Heart right ventricle (tissue), 16 donors: ENCODE data around the gene MYORG. TPM values are rescaled to one million over a fixed set of nuclear protein-coding genes. Genes with fewer than 3 reads are reported as not detected.

Experiments
- ATAC-seq, 8 donors: fragments of 200-7000 bp; cut with Tn5 transposase; one replicate each; pipeline ENCODE4 v1.9.1; 2020; ENCODE audit warnings: mild to moderate bottlenecking in 8 of 8, moderate library complexity in 8 of 8, moderate number of reproducible peaks in 1 of 8
- DNase-seq, 2 donors: peaks; one replicate each; pipeline ENCODE4 v3.0.0-alpha.2; 2020
- H3K27ac ChIP-seq, 10 donors: fragments of 200-600 bp; sonication (generic) in 2 of 10; one replicate each; pipeline versions ENCODE4 v1.5.0 to v1.8.0; 2020 to 2022; ENCODE audit warnings: mild to moderate bottlenecking in 3 of 10
- H3K27me3 ChIP-seq, 7 donors: fragments of 200-600 bp; one replicate each; pipeline ENCODE4 v1.8.0; 2021 to 2022; ENCODE audit warnings: mild to moderate bottlenecking in 2 of 7
- H3K36me3 ChIP-seq, 9 donors: fragments of 200-600 bp; sonication (generic) in 1 of 9; one replicate each; pipeline versions ENCODE4 v1.5.0 to v1.8.0; 2020 to 2022; ENCODE audit warnings: mild to moderate bottlenecking in 2 of 9
- H3K4me1 ChIP-seq, 9 donors: fragments of 200-600 bp; sonication (generic) in 1 of 9; one replicate each; pipeline versions ENCODE4 v1.5.0 to v1.8.0; 2020 to 2022; ENCODE audit warnings: mild to moderate bottlenecking in 4 of 9
- H3K4me3 ChIP-seq, 10 donors: fragments of 200-600 bp; sonication (generic) in 2 of 10; one replicate each; pipeline versions ENCODE4 v1.5.0 to v1.8.0; 2020 to 2022; ENCODE audit warnings: mild to moderate bottlenecking in 7 of 10, moderate library complexity in 2 of 10
- H3K9me3 ChIP-seq, 11 donors: fragments of 200-600 bp in 10 of 11; sonication (generic) in 2 of 11; one replicate each; pipeline versions ENCODE4 v1.5.0 to v1.8.0; 2013 to 2022; ENCODE audit warnings: mild to moderate bottlenecking in 2 of 11, control low read depth in 1 of 11, moderate library complexity in 1 of 11
- WGBS, 2 donors: extraction: QIAGEN DNeasy Blood & Tissue Kit; methylation state at CpG; one replicate each; pipeline ENCODE4 v1.1.7; 2013; ENCODE audit warnings: inconsistent platforms in 1 of 2; 5-methylcytosine and 5-hydroxymethylcytosine counted together
- intact Hi-C, 10 donors: fragments of 100-400 bp; cut with DNase I; formaldehyde crosslinking; loops; one replicate each; pipeline versions ENCODE4 v1.11.1 to v1.14.2; 2022
- long read RNA-seq, 3 donors: library from polyadenylated mRNA; unstranded; transcript quantifications; one replicate each; pipeline ENCODE4 v2.0.0, GENCODE V29; 2020 to 2021
- polyA plus RNA-seq, 2 donors: library from polyadenylated mRNA; stranded (reverse); fragments of 200-250 nt; gene quantifications; one replicate each; pipeline ENCODE4 v1.2.3, GENCODE V29; 2013
- total RNA-seq, 10 donors: library from RNA; stranded (reverse); fragmentation: NEBNext Ultra II Directional in 3 of 10; extraction: Animal tissue kit (Norgen Biotek cat#: 25700) in 3 of 10; gene quantifications; one replicate each; pipeline versions ENCODE4 v1.2.1 to v1.2.4, GENCODE V29; 2021 to 2023
- TF ChIP-seq, protein P1 (sequence below), 9 donors: fragments of 200-600 bp; sonication (generic) in 2 of 9; IDR thresholded peaks; one replicate each; pipeline versions ENCODE4 v1.5.0 to v1.8.0; 2021 to 2022; ENCODE audit warnings: antibody characterized with exemption in 9 of 9, mild to moderate bottlenecking in 5 of 9, moderate library complexity in 1 of 9
- donor health status: Arrhythmogenic right ventricular cardiomyopathy.
- donor health status: ischemic (EF 13 %, LVEDD 7.1; RV severe dilation, severe dysfunction).
- donor health status: healthy with polysubstance abuse.
- donor health status: DM: no; HTN: yes; CAD: no.
- donor health status: DM: no; HTN: no; CAD: no.
- donor health status: ischemic (EF 25% LVEDD 6.9; RV normal size, moderate dysfunction).
- donor health status: ischemic (EF 25% LVEDD 5.7; RV mildly dilated, moderate dysfunction).
- donor health status: healthy.
- donor health status: DM: yes; HTN: yes; CAD: no.
- donor health status: Ischemic cardiomyopathy.
- donor health status: ischemic (EF 35%, LVEDD 5.7; RV mildly dilated, moderate dysfunction).
- donor health status: nonischemic (EF 11% LVEDD 7.7; RV severe dilation, severe dysfunction).
- donor health status: DM: yes; HTN: yes; CAD: no.
- donor health status: PGD.
- donor health status: ischemic (EF 29% LVEDD 5.4; RV normal size, mild dysfunction).
- donor health status: nonischemic (EF 23%, LVEDD 6.1; RV moderate dilation, normal function).

MYORG gene
- total RNA-seq (1 to 10 TPM; 4.9 to 9.1 (median 7.1) TPM), polyA plus RNA-seq (1 to 10 TPM; 1.3 to 4.8 TPM)
- long read RNA-seq, donor 1, full-length matches to known transcripts = 2 of 10 reads
- long read RNA-seq, donor 1, partial matches to known transcripts = 0 of 10 reads
- long read RNA-seq, donor 1, other reads (novel, unspliced or antisense) = 8 of 10 reads
- long read RNA-seq, donor 2, full-length matches to known transcripts = 1 of 8 reads
- long read RNA-seq, donor 2, partial matches to known transcripts = 0 of 8 reads
- long read RNA-seq, donor 2, other reads (novel, unspliced or antisense) = 7 of 8 reads
- long read RNA-seq, donor 3, full-length matches to known transcripts = 2 of 18 reads
- long read RNA-seq, donor 3, partial matches to known transcripts = 0 of 18 reads
- long read RNA-seq, donor 3, other reads (novel, unspliced or antisense) = 16 of 18 reads

DNA sequence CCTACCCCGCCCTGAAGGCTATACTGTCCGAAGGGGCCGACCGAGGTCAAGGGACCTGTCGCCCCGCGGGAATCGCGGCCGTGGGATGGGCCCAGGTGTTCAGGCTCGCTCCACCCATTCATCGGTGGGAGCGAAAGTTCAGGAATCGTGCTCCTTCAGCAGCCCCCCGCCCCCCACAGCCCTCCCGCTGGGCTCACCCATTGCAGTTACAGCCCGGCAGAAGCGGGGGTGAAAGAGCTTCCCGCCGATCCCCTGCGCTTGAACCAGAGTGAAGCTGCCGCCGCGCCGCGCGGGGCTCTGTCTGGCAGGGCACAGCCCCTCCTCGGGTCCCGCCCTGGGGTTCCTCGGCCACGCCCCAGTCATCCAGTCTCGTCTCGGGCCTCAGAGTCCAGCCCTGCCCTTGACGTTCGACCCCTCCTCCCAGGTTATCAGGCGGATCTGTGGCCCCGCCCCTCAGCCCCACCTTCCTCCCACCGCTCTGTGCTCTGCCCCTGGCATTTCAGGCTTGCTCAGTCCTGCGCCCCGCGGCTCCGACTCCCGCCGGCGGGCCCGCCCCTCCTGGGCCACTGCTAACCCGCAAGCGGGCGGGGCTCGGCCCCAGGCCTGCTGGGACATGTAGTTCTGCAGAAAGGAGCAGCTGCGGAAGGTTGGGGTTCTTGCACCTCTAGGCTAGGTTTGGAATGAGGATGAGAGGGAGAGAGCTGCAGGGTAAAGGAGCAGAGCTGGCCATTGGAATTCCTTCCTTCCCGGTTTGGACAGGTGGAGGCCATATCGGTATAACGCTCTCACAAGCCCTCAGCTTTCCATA lies at the start of gene MYORG:
TSS of gene MYORG (minus strand) at position 303 of the 808 bp plus-strand sequence. CDS start 3,955 bp downstream, outside the sequence.
- 1% methylated on average over 53 to 54 of the region's 54 CpGs for WGBS, 2 donors
- Histone ChIP-seq H3K4me1 (peaks cover 6 to 53% (median 39%) of the 10 kb centered on the region in 9 donors), H3K9me3 (peaks cover 0 to 3% (median 0%) of the 10 kb centered on the region in 11 donors), H3K4me3 (peak within 1 kb of the TSS; percentile 55 to 92 (median 80)), H3K36me3 (peaks cover 0 to 9% (median 0%) of the 10 kb centered on the region in 9 donors), H3K27ac (peak within 1 kb of the TSS; percentile 35 to 88 (median 75)), H3K27me3 (peaks cover 0 to 7% (median 0%) of the 10 kb centered on the region in 7 donors)
- intact Hi-C loops = loop anchor here in 6 of 10 donors (1.0 to 10.0 kb wide), 5 partner anchors 44 to 249 kb away; partner anchors contain the start of genes DCAF12 (in 1 of the 6), KIF24 (in 1 of the 6) and NUDT2 (in 1 of the 6)
- DNase-seq = peak; percentile 92 to 94
- TF ChIP-seq, protein P1, sequence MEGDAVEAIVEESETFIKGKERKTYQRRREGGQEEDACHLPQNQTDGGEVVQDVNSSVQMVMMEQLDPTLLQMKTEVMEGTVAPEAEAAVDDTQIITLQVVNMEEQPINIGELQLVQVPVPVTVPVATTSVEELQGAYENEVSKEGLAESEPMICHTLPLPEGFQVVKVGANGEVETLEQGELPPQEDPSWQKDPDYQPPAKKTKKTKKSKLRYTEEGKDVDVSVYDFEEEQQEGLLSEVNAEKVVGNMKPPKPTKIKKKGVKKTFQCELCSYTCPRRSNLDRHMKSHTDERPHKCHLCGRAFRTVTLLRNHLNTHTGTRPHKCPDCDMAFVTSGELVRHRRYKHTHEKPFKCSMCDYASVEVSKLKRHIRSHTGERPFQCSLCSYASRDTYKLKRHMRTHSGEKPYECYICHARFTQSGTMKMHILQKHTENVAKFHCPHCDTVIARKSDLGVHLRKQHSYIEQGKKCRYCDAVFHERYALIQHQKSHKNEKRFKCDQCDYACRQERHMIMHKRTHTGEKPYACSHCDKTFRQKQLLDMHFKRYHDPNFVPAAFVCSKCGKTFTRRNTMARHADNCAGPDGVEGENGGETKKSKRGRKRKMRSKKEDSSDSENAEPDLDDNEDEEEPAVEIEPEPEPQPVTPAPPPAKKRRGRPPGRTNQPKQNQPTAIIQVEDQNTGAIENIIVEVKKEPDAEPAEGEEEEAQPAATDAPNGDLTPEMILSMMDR (IDR thresholded peaks at IDR 0.05) = no peak
- ATAC-seq = peak; percentile 77 to 89 (median 84)

DNA sequence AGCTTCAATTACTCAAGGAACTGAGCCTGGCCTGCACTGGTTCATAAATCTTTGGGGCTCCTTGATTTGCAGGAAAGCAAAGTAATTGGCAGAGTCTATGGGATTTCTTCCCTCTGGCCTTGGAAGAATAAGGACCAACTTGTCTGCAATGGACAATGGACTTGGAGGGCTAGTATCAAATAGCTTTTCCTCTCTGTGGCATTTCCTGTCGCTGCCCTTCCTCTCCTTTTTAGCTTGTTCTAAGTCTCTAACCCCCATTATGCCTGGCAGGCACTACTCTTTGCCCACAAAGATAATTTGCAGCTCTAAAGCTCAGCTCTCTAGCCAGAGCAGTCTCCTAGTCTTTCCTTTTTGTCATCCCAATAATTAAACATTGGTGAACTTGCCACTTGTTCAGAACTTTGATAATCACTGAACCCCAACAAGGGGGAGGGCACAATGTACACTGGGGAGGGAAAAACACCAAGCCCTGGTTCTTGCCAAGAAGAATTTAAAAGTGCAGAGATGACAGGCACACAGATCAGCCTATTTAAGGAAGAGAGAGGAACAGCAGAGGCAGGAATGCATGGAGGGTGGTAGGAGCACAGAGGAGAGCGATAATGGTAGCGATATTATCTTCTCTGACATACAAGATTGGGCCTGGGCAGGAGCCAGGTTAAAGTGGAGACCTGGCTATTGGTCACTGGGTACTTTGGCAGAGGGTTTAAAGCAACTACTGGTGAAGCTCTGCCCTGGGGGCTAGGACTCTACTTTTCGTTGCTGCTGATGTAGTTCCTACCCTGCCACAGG lies 43.2 kb upstream of the MYORG start:
- no peak for ATAC-seq
- intact Hi-C loops = no loop called here

DNA sequence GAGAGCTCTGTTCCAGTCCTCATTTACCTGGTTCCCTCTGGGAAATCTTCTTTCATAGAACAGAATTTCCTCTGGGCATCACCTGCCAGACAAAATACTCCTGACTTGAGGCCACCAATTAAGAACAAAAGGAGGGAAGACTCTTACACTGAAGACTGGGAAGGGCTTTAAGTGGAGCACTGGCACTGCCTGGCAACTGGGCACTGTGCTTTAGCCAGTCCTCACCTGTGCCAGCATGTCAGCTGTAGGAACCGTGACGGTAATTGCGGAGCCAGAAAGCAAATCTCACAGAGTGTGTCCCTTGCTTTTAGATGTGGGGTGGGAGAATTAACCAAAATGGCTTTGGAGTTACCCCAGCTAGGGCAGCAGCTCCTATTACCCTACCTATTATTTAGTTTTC lies 41.0 kb upstream of the MYORG start:
- intact Hi-C loops = no loop called here
- TF ChIP-seq, protein P1 (IDR thresholded peaks at IDR 0.05) = no peak
- Histone ChIP-seq H3K9me3 (no peaks in the 10 kb centered on the region), H3K36me3 (peaks cover 0 to 22% (median 0%) of the 10 kb centered on the region in 9 donors), H3K4me1 (peaks cover 0 to 24% (median 8%) of the 10 kb centered on the region in 9 donors), H3K4me3 (no peak overlapping the region), H3K27me3 (no peaks in the 10 kb centered on the region), H3K27ac (no peak overlapping the region)
- 87 to 89% methylated on average over 3 of the region's 3 CpGs for WGBS, 2 donors
- no peak for DNase-seq
- no peak for ATAC-seq

More for the DNA sequence above, 43.2 kb upstream of the MYORG start:
- TF ChIP-seq, protein P1 (IDR thresholded peaks at IDR 0.05) = no peak
- no peak for DNase-seq
- no peaks in the 10 kb centered on the region for H3K27me3 ChIP-seq
- peaks cover 0 to 25% (median 10%) of the 10 kb centered on the region in 9 donors for H3K4me1 ChIP-seq
- H3K27ac ChIP-seq = no peak overlapping the region
- 48 to 78% methylated on average over 4 of the region's 4 CpGs for WGBS, 2 donors
- no peaks in the 10 kb centered on the region for H3K9me3 ChIP-seq
- peaks cover 0 to 29% (median 0%) of the 10 kb centered on the region in 9 donors for H3K36me3 ChIP-seq
- H3K4me3 ChIP-seq = no peak overlapping the region
